Activated CD8-positive, alpha-beta memory T cell treated with anti-CD3 and anti-CD28 coated beads, Interleukin-2, amount 50 U/mL, for 1 hour (primary cell): ENCODE results near the gene PFKP.
A peak's percentile ranks its signal among the peaks of the same experiment; 100 is the strongest.
"Not testable (repeated sequence)": the region's sequence is repeated elsewhere in the genome, so short reads cannot be mapped to it uniquely, and the experiment has no call there.

Source experiments
- DNase-seq: peaks from one replicate; pipeline ENCODE4 v3.0.0-alpha.2; 2020; ENCODE audit errors: extremely low read depth

PFKP gene

GRCh38 chr10:3154666-3155065 lies 87.3 kb downstream of the PFKP start:
- no peak for DNase-seq

DNA sequence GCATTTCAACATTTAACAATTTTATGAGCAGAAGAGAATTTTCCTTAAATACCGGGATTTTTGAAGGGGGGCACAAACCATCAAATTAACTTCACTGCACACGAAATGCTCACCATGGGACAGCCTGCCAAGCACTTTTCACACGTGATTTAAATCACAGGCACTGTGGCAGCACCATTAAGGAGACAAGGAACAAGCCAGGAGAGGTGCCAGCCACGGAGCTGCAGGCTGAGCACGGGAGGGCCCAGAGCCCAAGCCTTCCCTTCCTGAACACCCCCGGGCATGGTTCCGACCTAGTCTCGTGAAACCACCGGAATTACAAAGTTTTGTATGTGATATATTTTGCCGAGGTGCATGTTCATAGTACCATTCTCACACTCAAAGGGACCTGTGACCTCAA lies 91.8 kb downstream of the PFKP start:
- no peak for DNase-seq

- DNase-seq = no peak
Measured at GRCh38 chr10:3162533-3162932, 95.2 kb downstream of the PFKP start.

GRCh38 chr10:3163879-3164278 lies 96.5 kb downstream of the PFKP start:
- DNase-seq = no peak

DNA sequence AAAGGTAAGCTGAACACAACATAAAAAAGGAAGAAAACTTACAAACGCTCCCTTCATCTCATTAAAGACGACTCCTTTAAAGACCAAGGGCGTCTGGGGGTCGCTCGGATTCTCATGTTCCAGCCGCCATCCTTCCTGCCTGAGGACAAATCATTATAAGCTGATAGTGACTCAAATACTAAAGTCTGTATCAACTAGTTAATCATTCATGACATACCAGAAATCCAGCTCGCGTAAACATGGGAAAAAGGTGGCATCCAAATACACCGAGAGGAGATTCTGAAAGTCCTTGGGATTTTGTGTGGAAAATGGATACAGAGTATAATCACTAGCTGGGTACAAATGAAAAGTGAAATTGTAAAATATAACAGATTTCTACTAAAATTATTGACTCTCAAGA lies 97.8 kb downstream of the PFKP start:
- DNase-seq = no peak

DNA sequence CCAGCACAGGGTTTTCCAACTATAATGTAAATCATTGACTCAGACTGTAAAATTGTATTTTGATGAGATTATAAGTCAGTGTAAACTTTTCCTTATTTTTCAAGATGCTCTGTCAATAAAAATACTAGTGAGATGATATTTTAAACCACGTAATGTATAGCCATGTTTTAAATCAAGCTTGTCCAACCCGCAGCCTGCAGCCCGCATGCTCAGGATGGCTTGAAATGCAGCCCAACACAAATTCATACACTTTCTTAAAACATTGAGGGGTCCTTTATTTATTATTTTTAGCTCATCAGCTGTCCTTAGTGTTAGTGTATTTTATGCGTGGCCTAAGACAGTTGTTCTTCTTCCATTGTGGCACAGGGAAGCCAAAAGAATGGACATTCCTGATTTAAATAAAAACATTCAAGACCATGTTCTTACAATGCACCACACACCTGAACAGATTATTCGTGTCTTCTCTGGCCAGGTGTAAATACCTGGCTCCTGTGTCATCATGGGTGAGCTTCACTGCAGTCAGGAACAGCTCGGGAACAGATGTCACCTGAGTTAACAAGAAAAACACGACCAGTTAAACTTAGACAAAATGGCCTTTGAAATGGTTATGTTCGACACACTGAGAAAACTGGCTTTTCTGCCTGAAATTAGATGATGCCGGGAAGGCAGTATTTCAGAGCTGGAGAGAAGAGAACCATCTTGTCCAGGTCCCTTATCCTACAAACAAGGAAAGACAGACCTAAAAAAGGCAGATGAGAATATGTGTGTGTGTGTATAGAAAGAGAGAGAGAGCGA lies 99.3 kb downstream of the PFKP start:
- DNase-seq = no peak

GRCh38 chr10:3167611-3168330 lies 100.4 kb downstream of the PFKP start:
- DNase-seq = no peak

- no peak for DNase-seq
Measured at GRCh38 chr10:3169271-3169670, 101.9 kb downstream of the PFKP start.

GRCh38 chr10:3169673-3170072 lies 102.3 kb downstream of the PFKP start:
- DNase-seq = no peak

DNA sequence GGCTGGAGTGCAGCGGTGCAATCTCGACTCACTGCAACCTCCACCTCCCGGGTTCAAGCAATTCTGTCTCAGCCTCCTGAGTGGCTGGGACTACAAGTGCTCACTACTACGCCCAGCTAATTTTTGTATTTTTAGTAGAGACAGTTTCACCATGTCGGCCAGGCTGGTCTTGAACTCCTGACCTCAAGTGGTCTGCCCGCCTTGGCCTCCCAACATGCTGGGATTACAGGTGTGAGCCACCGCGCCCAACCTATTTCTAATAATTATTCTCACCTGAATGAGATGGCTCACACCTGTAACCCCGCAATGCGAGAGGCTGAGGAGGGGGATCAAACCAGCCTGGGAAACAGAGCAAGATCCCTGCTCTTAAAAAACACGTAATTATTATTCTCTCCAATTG lies 104.1 kb downstream of the PFKP start:
- DNase-seq = not testable (repeated sequence)

DNA sequence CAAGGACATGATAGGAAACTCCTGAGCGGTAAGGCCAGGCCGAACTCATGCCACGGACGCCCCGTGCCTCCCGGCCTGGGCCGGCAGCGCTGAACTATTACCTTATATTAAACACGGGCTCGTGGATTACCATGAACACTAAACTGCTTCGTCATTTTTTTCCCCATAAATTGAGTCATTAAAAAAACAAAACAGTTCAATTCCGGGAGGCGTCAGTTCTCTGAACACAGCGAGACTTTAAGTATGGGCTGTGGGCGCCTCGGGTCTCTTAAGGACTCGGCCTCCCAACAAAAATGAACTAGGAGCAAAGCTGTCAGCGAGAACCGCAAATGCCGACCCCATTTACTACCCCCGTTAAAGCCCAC lies 104.7 kb downstream of the PFKP start:
- DNase-seq = no peak

- peak; percentile 97 for DNase-seq
Measured at GRCh38 chr10:3172446-3173170, 105.3 kb downstream of the PFKP start, which contains the start of gene PITRM1. TSS of gene PITRM1 (minus strand) at chr10:3172782. CDS start at chr10:3172772, 10 bp downstream.

DNA sequence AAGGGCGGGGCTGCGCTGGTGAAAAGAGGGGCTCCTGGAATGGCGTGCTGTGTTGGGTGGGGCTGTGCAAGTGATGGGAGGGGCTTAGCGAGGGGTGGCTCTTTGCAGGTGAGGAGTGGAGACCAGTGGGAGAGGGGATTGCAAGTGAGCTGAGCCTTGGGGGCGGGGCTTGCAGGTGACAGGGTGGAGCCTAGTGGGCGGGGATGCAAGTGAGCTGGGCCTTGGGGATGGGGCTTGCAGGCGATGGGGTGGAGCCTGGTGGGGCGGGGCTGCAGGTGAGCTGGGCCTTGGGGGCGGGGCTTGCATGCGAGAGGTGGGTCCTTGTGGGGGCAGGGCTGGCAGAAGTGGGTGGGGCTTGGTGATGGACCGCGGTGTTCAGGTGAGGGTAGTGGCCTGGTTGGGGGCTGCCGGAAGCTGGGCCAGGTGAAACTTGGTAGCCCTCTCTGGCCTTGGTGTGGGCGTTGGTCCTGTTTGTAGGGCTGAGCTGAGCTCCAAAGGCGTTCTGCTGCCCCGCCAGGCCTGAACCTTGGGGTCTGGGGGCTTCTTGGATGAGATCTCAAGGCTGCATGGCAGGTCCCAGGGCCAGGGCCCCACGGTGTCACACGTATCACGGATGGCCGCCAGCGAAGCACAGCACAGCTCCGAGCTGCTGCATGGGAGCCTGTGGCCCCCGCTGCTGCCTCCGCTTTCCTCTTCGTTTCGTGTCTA lies 106.0 kb downstream of the PFKP start:
- DNase-seq = no peak

DNA sequence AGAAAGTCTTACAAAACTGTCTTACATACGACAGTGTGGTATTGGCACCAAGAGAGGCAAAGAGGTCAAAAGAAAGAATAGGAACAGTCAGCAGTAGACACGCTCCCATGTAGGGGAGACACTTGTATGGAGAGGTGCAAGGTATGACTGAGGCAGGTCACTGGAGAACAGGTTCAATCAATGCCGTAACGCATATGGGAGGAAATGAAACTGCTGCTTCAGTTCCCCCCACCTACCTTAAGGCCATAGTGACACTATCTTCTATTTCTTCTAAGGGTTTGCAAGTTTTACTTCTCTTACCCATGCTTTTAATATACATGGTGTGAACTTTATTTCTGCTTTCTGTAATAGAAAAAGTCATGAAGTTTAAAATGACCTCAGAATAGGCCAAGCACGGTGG lies 110.7 kb downstream of the PFKP start:
- no peak for DNase-seq

GRCh38 chr10:3179174-3179573 lies 111.8 kb downstream of the PFKP start:
- no peak for DNase-seq

GRCh38 chr10:3180355-3181025 lies 113.1 kb downstream of the PFKP start:
- no peak for DNase-seq

- no peak for DNase-seq
Measured at GRCh38 chr10:3185386-3185785, 118.0 kb downstream of the PFKP start.

GRCh38 chr10:3186368-3186767 lies 119.0 kb downstream of the PFKP start:
- DNase-seq = no peak
